NT2/D1 (cell line): ENCODE data around the gene COL20A1.

ENCODE experiments used
- YY1 ChIP-seq: IDR thresholded peaks from 2 replicates; pipeline ENCODE4 v1.6.1; 2011; ENCODE audit not compliant: insufficient read length, insufficient read depth
- ZNF274 ChIP-seq: IDR thresholded peaks from 2 replicates; pipeline ENCODE4 v1.6.1; 2011; ENCODE audit warnings: mild to moderate bottlenecking, low read depth, low read length

- TF ChIP-seq ZNF274: no peak
- TF ChIP-seq YY1: no peak
Measured at GRCh38 chr20:63261795-63262528, 31.0 kb upstream of the COL20A1 start.
